Left lung (tissue), 10 donors: ENCODE data around the gene KLHL24. TPM values are rescaled to one million over a fixed set of nuclear protein-coding genes. Genes with fewer than 3 reads are reported as not detected.
"Not testable (repeated sequence)": the region's sequence is repeated elsewhere in the genome, so short reads cannot be mapped to it uniquely, and the experiment has no call there.

Source experiments
- ATAC-seq: fragments of 200-7000 bp; cut with Tn5 transposase; one replicate; pipeline ENCODE4 v1.9.1; 2020; ENCODE audit warnings: moderate library complexity
- DNase-seq, 4 donors: peaks; one replicate each; pipeline ENCODE4 v3.0.0-alpha.2; 2013 to 2020
- H3K27ac ChIP-seq, 2 donors: fragments of 200-600 bp; sonication (generic) in 1 of 2; one replicate each; pipeline versions ENCODE4 v1.5.0 to v1.8.0; 2020 to 2021
- H3K27me3 ChIP-seq, 2 donors: fragments of 200-600 bp; sonication (generic) in 1 of 2; one replicate each; pipeline versions ENCODE4 v1.5.0 to v1.8.0; 2020 to 2021
- H3K36me3 ChIP-seq, 2 donors: fragments of 200-600 bp; sonication (generic) in 1 of 2; one replicate each; pipeline versions ENCODE4 v1.5.0 to v1.8.0; 2020 to 2021
- H3K4me1 ChIP-seq, 2 donors: fragments of 200-600 bp; one replicate each; pipeline ENCODE4 v1.8.0; 2021
- H3K4me3 ChIP-seq, 2 donors: fragments of 200-600 bp; sonication (generic) in 1 of 2; one replicate each; pipeline versions ENCODE4 v1.5.0 to v1.8.0; 2020 to 2021; ENCODE audit warnings: mild to moderate bottlenecking in 1 of 2
- H3K9me3 ChIP-seq, 2 donors: fragments of 200-600 bp; sonication (generic) in 1 of 2; one replicate each; pipeline versions ENCODE4 v1.5.0 to v1.8.0; 2020 to 2021
- CTCF ChIP-seq, 2 donors: fragments of 200-600 bp; sonication (generic) in 1 of 2; IDR thresholded peaks; one replicate each; pipeline versions ENCODE4 v1.5.0 to v1.8.0; 2021; ENCODE audit warnings: antibody characterized with exemption in 2 of 2
- intact Hi-C, 2 donors: fragments of 100-400 bp; cut with DNase I; formaldehyde crosslinking; loops; one replicate each; pipeline versions ENCODE4 v1.11.2 to v1.14.2; 2022
- polyA plus RNA-seq, 6 donors: library from polyadenylated mRNA; unstranded; fragments of 120-200 nt; gene quantifications; one replicate each; pipeline ENCODE4 v1.2.1, GENCODE V29; 2013; ENCODE audit not compliant: insufficient read length in 6 of 6
- total RNA-seq, 2 donors: library from RNA; stranded (reverse); fragmentation: NEBNext Ultra II Directional; extraction: Animal tissue kit (Norgen Biotek cat#: 25700); gene quantifications; one replicate each; pipeline ENCODE4 v1.2.1, GENCODE V29; 2021
- donor health status: DM: no; HTN: yes; CAD: no.
- donor health status: DM: no; HTN: no; CAD: no.

Gene KLHL24
- total and polyA plus RNA-seq, 8 donors: 37.8 to 80.9 (median 48.3) TPM

- ATAC-seq: peak; percentile 70
- peak in 1 of 4 donors; percentile 51 for DNase-seq
- H3K27ac ChIP-seq: peak overlapping the region in 1 of 2 donors; percentile 28
- no peaks in the 10 kb centered on the region for H3K36me3 ChIP-seq
- no peaks in the 10 kb centered on the region for H3K9me3 ChIP-seq
- no peak overlapping the region for H3K4me3 ChIP-seq
- TF ChIP-seq CTCF (IDR thresholded peaks at IDR 0.05): no peak
- intact Hi-C loops: no loop called here
- H3K4me1 ChIP-seq: no peaks in the 10 kb centered on the region
- no peaks in the 10 kb centered on the region for H3K27me3 ChIP-seq
Measured at GRCh38 chr3:183688874-183689273, 53.5 kb downstream of the KLHL24 start.

GRCh38 chr3:183689621-183690020 lies 54.2 kb downstream of the KLHL24 start:
- H3K9me3 ChIP-seq, ATAC-seq, H3K4me1 ChIP-seq, H3K36me3 ChIP-seq, H3K27me3 ChIP-seq, H3K27ac ChIP-seq, H3K4me3 ChIP-seq, DNase-seq, intact Hi-C loops: not testable (repeated sequence)

- H3K4me3 ChIP-seq: no peak overlapping the region
- no peaks in the 10 kb centered on the region for H3K4me1 ChIP-seq
- no peaks in the 10 kb centered on the region for H3K27me3 ChIP-seq
- no peaks in the 10 kb centered on the region for H3K36me3 ChIP-seq
- no peak overlapping the region for H3K27ac ChIP-seq
- no peaks in the 10 kb centered on the region for H3K9me3 ChIP-seq
- TF ChIP-seq CTCF (IDR thresholded peaks at IDR 0.05): no peak
- ATAC-seq: no peak
- no peak for DNase-seq
- intact Hi-C loops: no loop called here
Measured at GRCh38 chr3:183690402-183690995, 55.1 kb downstream of the KLHL24 start.

- no peak for ATAC-seq
Measured at GRCh38 chr3:183692436-183692835, 57.0 kb downstream of the KLHL24 start.

GRCh38 chr3:183695569-183696364 lies 60.3 kb downstream of the KLHL24 start:
- no peak for DNase-seq
- no peak for ATAC-seq
- intact Hi-C loops: no loop called here
- no peak for TF ChIP-seq CTCF (IDR thresholded peaks at IDR 0.05)
- no peak overlapping the region for H3K27ac ChIP-seq
- H3K27me3 ChIP-seq: no peaks in the 10 kb centered on the region
- H3K4me3 ChIP-seq: no peak overlapping the region
- H3K9me3 ChIP-seq: no peaks in the 10 kb centered on the region
- H3K36me3 ChIP-seq: no peaks in the 10 kb centered on the region
- H3K4me1 ChIP-seq: peaks cover 14 to 25% of the 10 kb centered on the region in 2 donors

More at GRCh38 chr3:183692436-183692835, 57.0 kb downstream of the KLHL24 start:
- Histone ChIP-seq H3K27ac (no peak overlapping the region), H3K27me3 (no peaks in the 10 kb centered on the region), H3K36me3 (no peaks in the 10 kb centered on the region), H3K4me1 (peaks cover 0 to 3% of the 10 kb centered on the region in 2 donors), H3K9me3 (no peaks in the 10 kb centered on the region), H3K4me3 (no peak overlapping the region)
- TF ChIP-seq CTCF (IDR thresholded peaks at IDR 0.05): no peak
- DNase-seq: no peak
- intact Hi-C loops: no loop called here
